Heart left ventricle (tissue), 16 donors: ENCODE measurements around the gene SMAD9. TPM values are rescaled to one million over a fixed set of nuclear protein-coding genes. Genes with fewer than 3 reads are reported as not detected.
"Not testable (repeated sequence)": the region's sequence is repeated elsewhere in the genome, so short reads cannot be mapped to it uniquely, and the experiment has no call there.

Experiments
- ATAC-seq, 4 donors: fragments of 200-7000 bp; cut with Tn5 transposase; one replicate each; pipeline ENCODE4 v1.9.1; 2020 to 2022; ENCODE audit warnings: moderate library complexity in 4 of 4, mild to moderate bottlenecking in 3 of 4, moderate number of reproducible peaks in 1 of 4
- DNase-seq, 5 donors: peaks; one replicate each; pipeline ENCODE4 v3.0.0-alpha.2; 2020
- H3K27ac ChIP-seq, 12 donors: fragments of 200-600 bp; sonication (generic) in 4 of 12; one replicate each; pipeline versions ENCODE4 v1.5.0 to v1.8.0; 2016 to 2022; ENCODE audit warnings: mild to moderate bottlenecking in 2 of 12
- H3K27me3 ChIP-seq, 9 donors: fragments of 200-600 bp; sonication (generic) in 2 of 9; one replicate each; pipeline versions ENCODE4 v1.5.1 to v1.8.0; 2016 to 2022; ENCODE audit warnings: mild to moderate bottlenecking in 3 of 9
- H3K36me3 ChIP-seq, 9 donors: fragments of 200-600 bp; sonication (generic) in 2 of 9; one replicate each; pipeline versions ENCODE4 v1.5.0 to v1.8.0; 2018 to 2022; ENCODE audit warnings: mild to moderate bottlenecking in 2 of 9
- H3K4me1 ChIP-seq, 12 donors: fragments of 200-600 bp; sonication (generic) in 4 of 12; one replicate each; pipeline versions ENCODE4 v1.5.0 to v1.8.0; 2016 to 2022; ENCODE audit warnings: mild to moderate bottlenecking in 3 of 12
- H3K4me3 ChIP-seq, 12 donors: fragments of 200-600 bp; sonication (generic) in 4 of 12; one replicate each; pipeline versions ENCODE4 v1.5.0 to v1.8.0; 2017 to 2022; ENCODE audit warnings: mild to moderate bottlenecking in 9 of 12, moderate library complexity in 4 of 12
- H3K9me3 ChIP-seq, 12 donors: fragments of 200-600 bp; sonication (generic) in 4 of 12; one replicate each; pipeline versions ENCODE4 v1.5.0 to v1.8.0; 2016 to 2022; ENCODE audit warnings: mild to moderate bottlenecking in 1 of 12
- CTCF ChIP-seq, 12 donors: fragments of 200-600 bp; sonication (generic) in 4 of 12; IDR thresholded peaks; one replicate each; pipeline versions ENCODE4 v1.5.0 to v1.8.0; 2018 to 2022; ENCODE audit warnings: antibody characterized with exemption in 12 of 12, mild to moderate bottlenecking in 5 of 12
- POLR2A ChIP-seq, 2 donors: fragments of 450-650 bp; IDR thresholded peaks; one replicate each; pipeline ENCODE4 v1.6.1; 2017; ENCODE audit warnings: antibody characterized with exemption in 2 of 2, mild to moderate bottlenecking in 2 of 2, moderate library complexity in 2 of 2
- WGBS, 4 donors: extraction: QIAGEN DNeasy Blood & Tissue Kit in 2 of 4; methylation state at CpG; one replicate each; pipeline versions ENCODE4 v1.1.5 to v1.1.7; 2013 to 2018; 5-methylcytosine and 5-hydroxymethylcytosine counted together
- intact Hi-C, 10 donors: fragments of 100-400 bp; cut with DNase I; formaldehyde crosslinking; loops; one replicate each; pipeline versions ENCODE4 v1.11.1 to v1.14.2; 2022
- polyA plus RNA-seq, 2 donors: library from polyadenylated mRNA; stranded (reverse); fragments of 200-250 nt; gene quantifications; one replicate each; pipeline ENCODE4 v1.2.3, GENCODE V29; 2013
- total RNA-seq, 9 donors: library from RNA; depleted of rRNA in 2 of 9; stranded (reverse); fragments of >200 nt in 2 of 9; fragmentation: NEBNext Ultra II Directional in 3 of 9; extraction: Animal tissue kit (Norgen Biotek cat#: 25700) in 3 of 9; gene quantifications; one replicate each; pipeline versions ENCODE4 v1.1.0 to v1.2.4, GENCODE V29; 2016 to 2023
- donor health status: ischemic (EF 13 %, LVEDD 7.1; RV severe dilation, severe dysfunction).
- donor health status: healthy with polysubstance abuse.
- donor health status: DM: no; HTN: yes; CAD: no.
- donor health status: DM: no; HTN: no; CAD: no.
- donor health status: ischemic (EF 25% LVEDD 6.9; RV normal size, moderate dysfunction).
- donor health status: ischemic (EF 25% LVEDD 5.7; RV mildly dilated, moderate dysfunction).
- donor health status: healthy.
- donor health status: DM: yes; HTN: yes; CAD: no.
- donor health status: ischemic (EF 35%, LVEDD 5.7; RV mildly dilated, moderate dysfunction).
- donor health status: nonischemic (EF 11% LVEDD 7.7; RV severe dilation, severe dysfunction).
- donor health status: DM: yes; HTN: yes; CAD: no.
- donor health status: PGD.
- donor health status: ischemic (EF 29% LVEDD 5.4; RV normal size, mild dysfunction).
- donor health status: nonischemic (EF 23%, LVEDD 6.1; RV moderate dilation, normal function).

Gene SMAD9
- total and polyA plus RNA-seq, 11 donors = 0.91 to 10.4 (median 4.6) TPM

GRCh38 chr13:36887758-36888521, 32.1 kb downstream of the SMAD9 start:
- no peak overlapping the region for H3K27ac ChIP-seq
- H3K36me3 ChIP-seq = no peaks in the 10 kb centered on the region
- H3K9me3 ChIP-seq = no peaks in the 10 kb centered on the region
- no peak for TF ChIP-seq CTCF (IDR thresholded peaks at IDR 0.05)
- TF ChIP-seq POLR2A (IDR thresholded peaks at IDR 0.05) = no peak
- no peaks in the 10 kb centered on the region for H3K27me3 ChIP-seq
- ATAC-seq = no peak
- intact Hi-C loops = no loop called here
- H3K4me3 ChIP-seq = no peak overlapping the region
- no peak for DNase-seq
- 61 to 74% (median 68%) methylated on average over 9 of the region's 9 CpGs for WGBS, 4 donors
- peaks cover 0 to 23% (median 0%) of the 10 kb centered on the region in 12 donors for H3K4me1 ChIP-seq

DNA sequence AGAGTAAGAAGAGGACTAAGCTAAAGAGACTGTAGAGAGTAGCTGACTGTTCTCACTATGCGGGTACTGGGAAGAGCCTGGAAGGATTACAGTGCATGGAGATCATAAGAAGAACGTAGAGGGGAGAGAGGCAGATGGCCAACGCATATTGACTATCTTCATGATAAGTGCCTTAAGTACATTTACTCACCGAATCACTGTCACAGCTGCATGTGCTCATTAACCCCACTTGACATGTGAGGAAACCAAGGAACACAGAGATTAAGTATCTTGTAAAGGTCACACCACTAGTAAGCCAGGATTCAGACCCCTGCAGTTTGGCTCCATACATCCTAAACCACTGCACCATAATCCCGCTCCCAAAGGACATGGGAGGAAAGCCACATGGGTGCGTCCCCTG, 34.1 kb downstream of the SMAD9 start:
- Histone ChIP-seq H3K36me3 (no peaks in the 10 kb centered on the region), H3K4me3 (no peak overlapping the region), H3K4me1 (peaks cover 0 to 28% (median 0%) of the 10 kb centered on the region in 12 donors), H3K27me3 (no peaks in the 10 kb centered on the region), H3K27ac (no peak overlapping the region), H3K9me3 (no peaks in the 10 kb centered on the region)
- TF ChIP-seq CTCF (IDR thresholded peaks at IDR 0.05) (no peak), POLR2A (IDR thresholded peaks at IDR 0.05) (no peak)
- WGBS, 4 donors = 72 to 81% (median 76%) methylated on average over 6 of the region's 6 CpGs
- intact Hi-C loops = no loop called here
- ATAC-seq (no peak), DNase-seq (no peak)

DNA sequence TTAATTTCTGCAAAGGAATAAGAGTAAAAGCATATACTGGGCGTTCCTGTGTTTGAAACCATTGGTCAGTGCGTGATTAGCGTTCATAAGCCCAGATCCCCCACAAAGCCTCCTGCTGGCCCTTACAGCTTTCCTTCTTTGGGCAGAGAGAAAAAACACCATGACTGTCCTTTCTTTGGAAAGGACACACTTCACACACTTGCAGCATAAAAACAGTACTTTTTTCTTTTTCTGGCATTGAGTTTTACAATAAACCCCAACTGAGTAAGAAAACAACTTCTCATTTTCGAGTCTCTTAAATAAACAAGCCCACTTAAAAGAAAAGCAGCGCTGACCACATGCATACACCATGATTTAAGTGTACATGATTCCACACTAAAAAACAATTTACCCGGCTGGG, 35.8 kb downstream of the SMAD9 start:
- DNase-seq = no peak
- Histone ChIP-seq H3K9me3 (no peaks in the 10 kb centered on the region), H3K27me3 (no peaks in the 10 kb centered on the region), H3K4me3 (no peak overlapping the region), H3K4me1 (peaks cover 0 to 31% (median 0%) of the 10 kb centered on the region in 12 donors), H3K27ac (no peak overlapping the region), H3K36me3 (peaks cover 0 to 4% (median 1%) of the 10 kb centered on the region in 9 donors)
- no peak for ATAC-seq
- TF ChIP-seq CTCF (IDR thresholded peaks at IDR 0.05) = no peak
- no peak for TF ChIP-seq POLR2A (IDR thresholded peaks at IDR 0.05)
- 94 to 98% (median 95%) methylated on average over 6 of the region's 6 CpGs for WGBS, 4 donors
- intact Hi-C loops = no loop called here

DNA sequence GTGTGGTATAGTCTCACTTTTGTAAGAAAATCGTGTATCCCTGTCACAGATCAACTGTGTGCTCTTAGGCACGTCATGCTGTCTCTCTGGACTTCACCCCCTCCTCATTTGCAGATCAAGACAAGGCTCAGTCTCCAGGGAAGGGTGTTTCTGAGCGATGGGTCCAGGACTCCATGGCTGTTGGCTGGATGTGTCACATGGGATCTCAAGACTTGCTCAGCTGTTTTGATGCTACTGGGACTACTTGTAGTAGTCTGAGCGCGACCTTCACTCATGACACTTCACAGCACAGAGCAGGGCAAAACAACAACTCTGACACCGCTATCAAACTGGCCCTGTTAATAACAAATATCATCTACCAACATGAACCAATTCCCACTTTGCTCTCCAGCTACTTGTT, 36.2 kb downstream of the SMAD9 start:
- 70 to 92% (median 87%) methylated on average over 6 of the region's 6 CpGs for WGBS, 4 donors
- Histone ChIP-seq H3K27me3 (no peaks in the 10 kb centered on the region), H3K36me3 (peaks cover 0 to 8% (median 6%) of the 10 kb centered on the region in 9 donors), H3K9me3 (no peaks in the 10 kb centered on the region), H3K4me1 (peaks cover 0 to 27% (median 0%) of the 10 kb centered on the region in 12 donors), H3K27ac (no peak overlapping the region), H3K4me3 (no peak overlapping the region)
- TF ChIP-seq POLR2A (IDR thresholded peaks at IDR 0.05) = no peak
- no peak for DNase-seq
- ATAC-seq = no peak
- intact Hi-C loops = no loop called here

- H3K4me3 ChIP-seq, DNase-seq, H3K9me3 ChIP-seq, intact Hi-C loops, H3K27me3 ChIP-seq, H3K27ac ChIP-seq, ATAC-seq: not testable (repeated sequence)
- Histone ChIP-seq H3K4me1 (peaks cover 0 to 22% (median 0%) of the 10 kb centered on the region in 12 donors), H3K36me3 (peaks cover 0 to 12% (median 7%) of the 10 kb centered on the region in 9 donors)
- 89 to 94% (median 92%) methylated on average over 5 of the region's 5 CpGs for whole genome bisulfite sequencing, 4 donors
Observed at GRCh38 chr13:36883392-36883791, 36.6 kb downstream of the SMAD9 start.
